Endothelial cell of umbilical vein (primary cell): Measurements from ENCODE around the gene GDF11.

ENCODE experiments used
- CTCF ChIP-seq, 2 donors: IDR thresholded peaks; 1 replicate in 1 of 2; 2 replicates in 1 of 2; pipeline ENCODE4 v1.5.1; 2011; ENCODE audit warnings: low read length in 2 of 2, mild to moderate bottlenecking in 2 of 2, moderate library complexity in 2 of 2, control low read depth in 1 of 2, inconsistent platforms in 1 of 2, low read depth in 1 of 2; ENCODE audit not compliant: insufficient read depth in 1 of 2; ENCODE audit errors: extremely low read depth in 1 of 2
- EZH2 ChIP-seq: IDR thresholded peaks from 2 replicates; pipeline ENCODE4 v1.6.1; 2012; ENCODE audit warnings: borderline replicate concordance, low read depth, mild to moderate bottlenecking, moderate library complexity, low read length, inconsistent platforms; ENCODE audit not compliant: severe bottlenecking
- FOS ChIP-seq: IDR thresholded peaks from 2 replicates; pipeline ENCODE4 v1.6.1; 2011; ENCODE audit warnings: mild to moderate bottlenecking, low read length, moderate library complexity, borderline replicate concordance; ENCODE audit not compliant: insufficient read depth
- JUN ChIP-seq: IDR thresholded peaks from 2 replicates; pipeline ENCODE4 v1.6.1; 2011; ENCODE audit warnings: borderline replicate concordance, low read depth; ENCODE audit not compliant: insufficient read length, insufficient read depth
- MAX ChIP-seq: IDR thresholded peaks from 2 replicates; pipeline ENCODE4 v1.6.1; 2011; ENCODE audit not compliant: insufficient read depth, insufficient read length
- POLR2A ChIP-seq: IDR thresholded peaks from 2 replicates; pipeline ENCODE4 v1.6.1; 2012; ENCODE audit warnings: low read depth, mild to moderate bottlenecking, control low read depth, low read length
- POLR2AphosphoS5 ChIP-seq: IDR thresholded peaks from 2 replicates; pipeline ENCODE4 v1.6.1; 2012; ENCODE audit warnings: low read depth, mild to moderate bottlenecking, control low read depth, low read length, moderate library complexity; ENCODE audit not compliant: insufficient read depth

- TF ChIP-seq CTCF (IDR thresholded peaks at IDR 0.05; ENCODE audit: extremely low read depth in 1 of 2, insufficient read depth in 1 of 2, low read depth in 1 of 2, low read length in 2 of 2) (no peak), POLR2AphosphoS5 (no peak), FOS (no peak), JUN (no peak), POLR2A (no peak), MAX (no peak), EZH2 (no peak)
Measured at GRCh38 chr12:55718015-55718414, 24.9 kb upstream of the GDF11 start.
